H1 (cell line): ENCODE measurements around the gene HAO2. TPM values are rescaled to one million over a fixed set of nuclear protein-coding genes. Genes with fewer than 3 reads are reported as not detected.

Source experiments
- CTCF ChIP-seq, 3 experiments: IDR thresholded peaks; 1 replicate in 2 of 3; 2 replicates in 1 of 3; pipeline versions ENCODE4 v1.5.1 to v1.6.1; 2011; ENCODE audit warnings: low read length in 3 of 3, mild to moderate bottlenecking in 3 of 3, inconsistent platforms in 2 of 3, low read depth in 1 of 3, moderate library complexity in 1 of 3; ENCODE audit not compliant: insufficient read depth in 1 of 3; ENCODE audit errors: control extremely low read depth in 1 of 3
- EP300 ChIP-seq, 2 experiments: IDR thresholded peaks; 1 replicate in 1 of 2; 2 replicates in 1 of 2; pipeline ENCODE4 v1.6.1; 2011 to 2012; ENCODE audit warnings: low read depth in 2 of 2, low read length in 2 of 2, mild to moderate bottlenecking in 2 of 2, borderline replicate concordance in 1 of 2, inconsistent platforms in 1 of 2, moderate library complexity in 1 of 2
- KDM4A ChIP-seq: IDR thresholded peaks from one replicate; pipeline ENCODE4 v1.7.1; 2012; ENCODE audit warnings: low read depth, mild to moderate bottlenecking, moderate library complexity, low read length, inconsistent platforms; ENCODE audit not compliant: severe bottlenecking
- SUZ12 ChIP-seq: fragments of 200-600 bp; sonication (generic); IDR thresholded peaks from 2 replicates; pipeline ENCODE4 v1.6.1; 2012; ENCODE audit warnings: mild to moderate bottlenecking, inconsistent platforms, low read length, moderate library complexity, mixed read lengths
- polyA plus RNA-seq, 7 experiments: library from polyadenylated mRNA; depleted of rRNA in 3 of 7; stranded (reverse) in 5 of 7; unstranded in 2 of 7; fragments of >200 nt in 5 of 7; fragments of 200-250 nt in 2 of 7; gene quantifications; 1 replicate in 5 of 7; 2 replicates in 1 of 7; 4 replicates in 1 of 7; pipeline versions ENCODE4 v1.2.1 to v1.2.3, GENCODE V29; 2011 to 2013; ENCODE audit warnings: missing spikeins in 2 of 7, mixed read lengths in 2 of 7
- total RNA-seq: library from RNA; stranded (reverse); fragmentation: NEBNext Ultra II Directional; extraction: Animal tissue kit (Norgen Biotek cat#: 25700); gene quantifications from 2 replicates; pipeline ENCODE4 v1.2.1, GENCODE V29; 2021

HAO2 gene
- total and polyA plus RNA-seq, 2 of the 8 experiments (the other 6 are each of a cell fraction or from before 2014, with no cell fraction given), result not detected

GRCh38 chr1:119388450-119388849 lies 19.9 kb downstream of the HAO2 start (continued):
- TF ChIP-seq CTCF (IDR thresholded peaks at IDR 0.05; ENCODE audit: control extremely low read depth in 1 of 3, insufficient read depth in 1 of 3, low read depth in 1 of 3, low read length in 3 of 3) (no peak), KDM4A (no peak), SUZ12 (no peak), EP300 (IDR thresholded peaks at IDR 0.05; ENCODE audit: borderline replicate concordance in 1 of 2, low read depth in 2 of 2, low read length in 2 of 2) (no peak)
